ENCODE measurements around the gene MMGT1. TPM values are rescaled to one million over a fixed set of nuclear protein-coding genes. Genes with fewer than 3 reads are reported as not detected.
"Not testable (repeated sequence)": the region's sequence is repeated elsewhere in the genome, so short reads cannot be mapped to it uniquely, and the experiment has no call there.

Gene MMGT1
- total RNA-seq, 1 donor from 2014 or later: 25.0 TPM

- no peak for DNase-seq (ENCODE audit: low spot score)
Observed at GRCh38 chrX:135923353-135923752, 50.4 kb downstream of the MMGT1 start.

DNA sequence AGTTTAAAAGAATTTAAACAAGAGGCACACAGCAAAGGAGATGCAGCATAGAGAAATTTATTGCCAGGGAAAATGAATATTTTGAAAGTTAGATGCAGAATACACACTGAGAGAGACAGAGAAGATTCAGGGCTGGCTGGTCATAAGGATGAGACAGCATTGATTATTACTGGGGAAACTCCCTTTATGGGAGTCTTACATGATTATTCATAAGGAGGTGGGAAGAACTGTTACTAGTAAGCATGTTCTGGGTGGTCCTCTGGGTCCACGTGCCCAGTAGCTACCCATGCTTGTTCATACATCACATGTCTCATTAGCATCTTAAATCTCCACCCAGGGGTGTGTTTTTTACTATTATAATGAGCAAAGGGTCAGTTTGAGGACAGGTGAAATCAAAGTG, 53.3 kb downstream of the MMGT1 start:
- not testable (repeated sequence) for DNase-seq (ENCODE audit: low spot score)

DNA sequence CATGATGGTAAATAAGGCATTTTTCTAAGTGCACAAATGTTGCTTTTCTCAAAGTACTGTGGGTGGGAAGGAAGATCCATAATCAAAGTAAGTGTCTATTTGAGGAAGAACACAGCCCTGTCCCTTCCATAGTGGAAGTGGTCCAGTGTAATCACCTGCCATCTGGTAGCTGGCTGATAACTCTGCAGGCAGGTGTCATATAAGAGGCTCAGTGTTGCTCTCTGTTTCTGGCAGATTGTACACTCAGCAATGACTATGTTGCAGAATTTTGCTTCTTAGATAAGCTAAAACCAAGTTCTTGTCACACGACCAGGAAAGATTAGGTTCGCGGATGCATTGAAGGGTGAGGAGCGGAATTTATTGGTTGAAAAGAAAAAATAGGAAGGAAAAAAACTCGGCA, 59.4 kb downstream of the MMGT1 start:
- no peak for DNase-seq (ENCODE audit: low spot score)

Other genes with a start within 250 kb of the MMGT1 start
- gene CT45A3, start 205.8 kb downstream of the MMGT1 start, total RNA-seq: not detected
- not detected for gene CT45A5, start 188.5 kb downstream of the MMGT1 start, total RNA-seq
- not detected for gene CT45A6, start 171.2 kb downstream of the MMGT1 start, total RNA-seq
- gene CT45A2, start 154.0 kb downstream of the MMGT1 start, total RNA-seq: not detected
- not detected for gene CT45A7, start 136.7 kb downstream of the MMGT1 start, total RNA-seq
- not detected for gene CT45A8, start 119.5 kb downstream of the MMGT1 start, total RNA-seq
- not detected for gene CT45A9, start 102.2 kb downstream of the MMGT1 start, total RNA-seq
- gene CT45A10, start 80.5 kb downstream of the MMGT1 start, total RNA-seq: not detected
- gene SAGE1, start 80.3 kb downstream of the MMGT1 start, total RNA-seq: not detected
- gene SLC9A6, start 11.4 kb upstream of the MMGT1 start, total RNA-seq: 12.9 TPM
- gene FHL1, start 173.5 kb upstream of the MMGT1 start, total RNA-seq: 248 TPM

Data from ureter (tissue), 1 donor.